ENCODE data around the gene LSM7.

- TF ChIP-seq POLR2A (IDR thresholded peaks at IDR 0.05; ENCODE audit: low read depth) (no peak), CTCF (IDR thresholded peaks at IDR 0.05) (no peak), POLR2AphosphoS5 (IDR thresholded peaks at IDR 0.05) (no peak), EP300 (IDR thresholded peaks at IDR 0.05) (no peak)
Measured at GRCh38 chr19:2327773-2328400, 499 bp downstream of the LSM7 start.

All from esophagus muscularis mucosa (tissue), 4 donors.